Fibroblast of lung (primary cell): ENCODE measurements around the gene DCN. TPM values are rescaled to one million over a fixed set of nuclear protein-coding genes. Genes with fewer than 3 reads are reported as not detected.

Source experiments
- DNase-seq, 2 donors: peaks; one replicate each; pipeline versions ENCODE4 v3.0.0 to v3.0.0-alpha.2; 2010; ENCODE audit warnings: low read depth in 2 of 2
- H2AFZ ChIP-seq: 2 replicates; pipeline ENCODE4 v1.5.1; 2012; ENCODE audit warnings: low read length, control low read depth, inconsistent platforms
- H3K27ac ChIP-seq: 2 replicates; pipeline ENCODE4 v1.5.1; 2011; ENCODE audit warnings: low read length, control low read depth; ENCODE audit not compliant: insufficient read depth
- H3K27me3 ChIP-seq: 2 replicates; pipeline ENCODE4 v1.5.1; 2011; ENCODE audit warnings: mild to moderate bottlenecking, low read length; ENCODE audit not compliant: control insufficient read depth, insufficient read depth
- H3K36me3 ChIP-seq: 2 replicates; pipeline ENCODE4 v1.5.1; 2011; ENCODE audit warnings: low read length; ENCODE audit not compliant: control insufficient read depth, insufficient read depth
- H3K4me1 ChIP-seq: 2 replicates; pipeline ENCODE4 v1.5.1; 2011; ENCODE audit warnings: low read length; ENCODE audit not compliant: control insufficient read depth, insufficient read depth; ENCODE audit errors: extremely low read depth
- H3K4me2 ChIP-seq: 2 replicates; pipeline ENCODE4 v1.5.1; 2011; ENCODE audit warnings: low read length, control low read depth; ENCODE audit not compliant: insufficient read depth; ENCODE audit errors: extremely low read depth
- H3K4me3 ChIP-seq, 4 experiments: fragments of 200-600 bp in 1 of 4; sonication (generic) in 1 of 4; replicated peaks in 1 of 4; 2 replicates each; pipeline ENCODE4 v1.5.1; 2011 to 2016; ENCODE audit warnings: low read length in 4 of 4, low read depth in 3 of 4, mild to moderate bottlenecking in 3 of 4, control low read depth in 2 of 4, inconsistent platforms in 1 of 4, mixed read lengths in 1 of 4; ENCODE audit not compliant: insufficient read depth in 1 of 4; ENCODE audit errors: control extremely low read depth in 1 of 4
- H3K79me2 ChIP-seq: 2 replicates; pipeline ENCODE4 v1.5.1; 2012; ENCODE audit warnings: mild to moderate bottlenecking, low read length, inconsistent platforms; ENCODE audit not compliant: control insufficient read depth, insufficient read depth
- H3K9ac ChIP-seq: 2 replicates; pipeline ENCODE4 v1.5.1; 2011; ENCODE audit warnings: mild to moderate bottlenecking, low read length, control low read depth; ENCODE audit not compliant: insufficient read depth
- H3K9me3 ChIP-seq: 2 replicates; pipeline ENCODE4 v1.5.1; 2012; ENCODE audit warnings: low read depth, low read length; ENCODE audit not compliant: control insufficient read depth, insufficient read depth
- H4K20me1 ChIP-seq: 2 replicates; pipeline ENCODE4 v1.5.1; 2011; ENCODE audit warnings: low read length; ENCODE audit not compliant: control insufficient read depth, insufficient read depth; ENCODE audit errors: extremely low read depth
- EZH2 ChIP-seq: IDR thresholded peaks from 2 replicates; pipeline ENCODE4 v1.5.1; 2012; ENCODE audit warnings: low read length, control low read depth, mild to moderate bottlenecking; ENCODE audit errors: missing control alignments
- polyA plus RNA-seq, 2 donors: library from polyadenylated mRNA; depleted of rRNA in 1 of 2; stranded (reverse) in 1 of 2; unstranded in 1 of 2; fragments of >200 nt; gene quantifications; 2 replicates each; pipeline ENCODE4 v1.2.1, GENCODE V29; 2011 to 2012; ENCODE audit warnings: missing spikeins in 1 of 2
- total RNA-seq: library from RNA; depleted of rRNA; stranded (reverse); fragments of >200 nt; gene quantifications from 2 replicates; pipeline ENCODE4 v1.2.1, GENCODE V29; 2014
- TF ChIP-seq, protein P1 (sequence below), 2 donors: IDR thresholded peaks in 1 of 2; conservative IDR thresholded peaks in 1 of 2; 1 replicate in 1 of 2; 2 replicates in 1 of 2; pipeline ENCODE4 v1.5.1; 2011 to 2012; ENCODE audit warnings: low read length in 2 of 2, control low read depth in 1 of 2, inconsistent platforms in 1 of 2, low read depth in 1 of 2, mild to moderate bottlenecking in 1 of 2

The DCN gene
- total and polyA plus RNA-seq, 2 donors (not counting 1 experiment from before 2014, with no cell fraction given): 902 to 4,941 TPM

DNA sequence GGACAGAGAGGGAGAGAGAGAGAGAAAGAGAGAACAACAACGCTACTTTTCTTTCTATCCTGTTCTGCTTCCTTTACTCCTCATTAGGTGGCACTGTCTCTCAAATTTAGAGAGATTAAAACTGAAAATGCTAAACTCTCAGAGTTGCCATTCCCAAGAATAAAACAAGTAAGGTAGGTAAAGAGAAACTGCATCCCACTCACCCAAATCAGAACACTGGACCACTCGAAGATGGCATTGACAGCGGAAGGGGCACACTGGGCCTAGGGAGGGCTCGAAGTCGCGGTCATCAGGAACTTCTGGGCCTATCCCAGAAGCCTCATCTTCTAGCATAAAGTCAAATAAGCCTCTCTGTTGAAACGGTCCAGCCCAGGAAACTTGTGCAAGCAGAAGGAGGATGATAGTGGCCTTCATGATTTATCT lies 4.5 kb downstream of the DCN start:
- peaks cover 73% of the 10 kb centered on the region for H3K79me2 ChIP-seq
- peak; percentile 26 to 79 for DNase-seq
- peaks cover 2% of the 10 kb centered on the region for H3K4me1 ChIP-seq
- peak overlapping the region; percentile 30 for H3K27ac ChIP-seq
- H2AFZ ChIP-seq: peak overlapping the region; percentile 52
- no peaks in the 10 kb centered on the region for H3K9me3 ChIP-seq
- H4K20me1 ChIP-seq: peaks cover 1% of the 10 kb centered on the region
- peaks cover 2% of the 10 kb centered on the region for H3K36me3 ChIP-seq
- H3K9ac ChIP-seq: peak overlapping the region; percentile 39
- peak overlapping the region; percentile 50 to 94 (median 68) for H3K4me3 ChIP-seq
- no peak for TF ChIP-seq EZH2
- TF ChIP-seq, protein P1, sequence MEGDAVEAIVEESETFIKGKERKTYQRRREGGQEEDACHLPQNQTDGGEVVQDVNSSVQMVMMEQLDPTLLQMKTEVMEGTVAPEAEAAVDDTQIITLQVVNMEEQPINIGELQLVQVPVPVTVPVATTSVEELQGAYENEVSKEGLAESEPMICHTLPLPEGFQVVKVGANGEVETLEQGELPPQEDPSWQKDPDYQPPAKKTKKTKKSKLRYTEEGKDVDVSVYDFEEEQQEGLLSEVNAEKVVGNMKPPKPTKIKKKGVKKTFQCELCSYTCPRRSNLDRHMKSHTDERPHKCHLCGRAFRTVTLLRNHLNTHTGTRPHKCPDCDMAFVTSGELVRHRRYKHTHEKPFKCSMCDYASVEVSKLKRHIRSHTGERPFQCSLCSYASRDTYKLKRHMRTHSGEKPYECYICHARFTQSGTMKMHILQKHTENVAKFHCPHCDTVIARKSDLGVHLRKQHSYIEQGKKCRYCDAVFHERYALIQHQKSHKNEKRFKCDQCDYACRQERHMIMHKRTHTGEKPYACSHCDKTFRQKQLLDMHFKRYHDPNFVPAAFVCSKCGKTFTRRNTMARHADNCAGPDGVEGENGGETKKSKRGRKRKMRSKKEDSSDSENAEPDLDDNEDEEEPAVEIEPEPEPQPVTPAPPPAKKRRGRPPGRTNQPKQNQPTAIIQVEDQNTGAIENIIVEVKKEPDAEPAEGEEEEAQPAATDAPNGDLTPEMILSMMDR (conservative IDR thresholded peaks at IDR 0.05 in 1 of 2, IDR thresholded peaks at IDR 0.05 in 1 of 2; ENCODE audit: low read depth in 1 of 2, low read length in 2 of 2): peak; percentile 58 to 66
- no peaks in the 10 kb centered on the region for H3K27me3 ChIP-seq
- peak overlapping the region; percentile 84 for H3K4me2 ChIP-seq

DNA sequence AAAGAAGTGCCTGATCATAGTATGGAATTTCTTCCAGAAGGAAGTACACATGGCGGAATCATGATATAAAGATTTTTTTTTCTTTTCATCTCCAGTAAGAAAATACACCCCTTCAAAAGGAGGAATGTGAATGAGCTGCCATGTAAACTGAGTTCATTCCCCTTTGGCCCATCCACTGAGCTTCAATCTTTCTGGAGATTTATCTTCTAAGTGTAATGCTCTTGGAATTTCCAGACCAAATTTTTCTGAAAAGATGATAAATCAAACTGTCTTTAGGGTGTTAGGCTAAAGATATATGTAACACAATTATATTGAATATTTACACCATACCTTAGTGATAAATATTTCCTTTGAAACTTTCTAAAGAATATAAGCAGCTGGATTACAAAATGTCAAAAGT lies 5.2 kb downstream of the DCN start:
- peaks cover 2% of the 10 kb centered on the region for H3K36me3 ChIP-seq
- no peaks in the 10 kb centered on the region for H3K27me3 ChIP-seq
- H4K20me1 ChIP-seq: peaks cover 1% of the 10 kb centered on the region
- H3K9ac ChIP-seq: no peak overlapping the region
- H3K4me1 ChIP-seq: peaks cover 2% of the 10 kb centered on the region
- no peak overlapping the region for H3K27ac ChIP-seq
- peak overlapping the region; percentile 50 to 94 (median 68) for H3K4me3 ChIP-seq
- H3K79me2 ChIP-seq: peaks cover 76% of the 10 kb centered on the region
- no peak overlapping the region for H2AFZ ChIP-seq
- TF ChIP-seq, protein P1 (conservative IDR thresholded peaks at IDR 0.05 in 1 of 2, IDR thresholded peaks at IDR 0.05 in 1 of 2; ENCODE audit: low read depth in 1 of 2, low read length in 2 of 2): no peak
- no peak for TF ChIP-seq EZH2
- no peaks in the 10 kb centered on the region for H3K9me3 ChIP-seq
- DNase-seq: peak in 1 of 2 donors; percentile 57
- H3K4me2 ChIP-seq: peak overlapping the region; percentile 94

DNA sequence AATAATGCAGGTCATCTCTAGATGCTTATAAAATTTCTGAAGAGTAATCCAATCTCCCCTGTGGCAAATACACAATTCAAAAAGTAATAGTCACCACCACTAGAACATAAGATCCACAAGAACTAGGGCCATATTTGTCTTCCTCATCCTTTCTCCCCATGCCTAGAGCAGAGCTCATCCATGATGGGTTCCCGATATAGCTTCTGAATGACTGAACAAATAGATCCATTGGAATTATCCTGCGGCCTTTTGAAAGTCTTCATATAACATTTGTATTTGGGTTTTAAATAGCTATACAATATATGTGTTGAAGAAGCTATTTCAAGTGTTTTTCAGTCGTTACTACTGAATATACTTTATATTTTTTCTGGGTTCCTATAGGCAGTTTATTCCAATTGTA lies 5.7 kb downstream of the DCN start:
- Histone ChIP-seq H3K36me3 (peaks cover 2% of the 10 kb centered on the region), H3K27me3 (no peaks in the 10 kb centered on the region), H2AFZ (no peak overlapping the region), H3K9ac (no peak overlapping the region), H4K20me1 (peaks cover 1% of the 10 kb centered on the region), H3K79me2 (peaks cover 76% of the 10 kb centered on the region), H3K27ac (no peak overlapping the region), H3K9me3 (no peaks in the 10 kb centered on the region), H3K4me3 (peak overlapping the region; percentile 50 to 94 (median 68)), H3K4me2 (peak overlapping the region; percentile 94), H3K4me1 (peaks cover 2% of the 10 kb centered on the region)
- no peak for DNase-seq
- TF ChIP-seq, protein P1 (conservative IDR thresholded peaks at IDR 0.05 in 1 of 2, IDR thresholded peaks at IDR 0.05 in 1 of 2; ENCODE audit: low read depth in 1 of 2, low read length in 2 of 2): no peak
- no peak for TF ChIP-seq EZH2
